ENCODE data around the gene APOA1.

Gene APOA1

DNA sequence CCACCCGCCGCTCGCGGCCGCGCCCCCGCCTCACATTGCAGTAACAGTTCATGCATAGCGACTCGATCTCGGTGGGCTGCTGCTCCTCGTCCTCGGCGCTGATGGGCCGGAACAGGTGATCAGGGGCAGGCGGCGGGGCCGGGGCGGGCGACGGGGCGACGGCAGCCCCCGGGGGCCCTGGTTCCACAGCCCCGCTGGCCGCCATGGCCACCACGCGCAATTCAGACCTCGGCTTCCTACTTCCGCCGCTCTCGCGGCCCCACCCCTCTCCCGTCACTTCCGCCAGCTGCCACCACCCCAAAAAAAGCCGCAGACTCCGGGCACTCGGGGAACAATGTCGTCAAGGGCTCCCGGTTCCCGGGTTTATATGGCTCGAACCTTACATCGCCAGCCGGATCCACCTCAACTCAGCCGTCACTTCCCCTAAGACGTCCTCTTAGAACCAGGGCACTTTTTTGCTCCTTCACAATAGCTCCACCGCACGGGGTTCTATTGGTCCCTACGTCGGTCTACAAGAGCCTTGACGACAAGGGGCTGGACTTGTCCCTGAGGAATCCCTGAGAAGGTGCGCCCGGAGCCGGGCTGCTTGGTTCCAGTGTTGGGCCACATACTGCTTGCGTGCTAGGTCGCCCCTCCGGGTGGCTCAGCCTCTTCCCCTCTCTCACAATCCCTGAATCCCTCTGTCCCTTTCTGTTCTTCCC lies 49.5 kb downstream of the APOA1 start, which contains the start of gene ZPR1:
TSS of gene ZPR1 (minus strand) at position 238 of the 701 bp plus-strand sequence. CDS start at position 205, 33 bp downstream.
- DNase-seq, result peak; percentile 66

DNA sequence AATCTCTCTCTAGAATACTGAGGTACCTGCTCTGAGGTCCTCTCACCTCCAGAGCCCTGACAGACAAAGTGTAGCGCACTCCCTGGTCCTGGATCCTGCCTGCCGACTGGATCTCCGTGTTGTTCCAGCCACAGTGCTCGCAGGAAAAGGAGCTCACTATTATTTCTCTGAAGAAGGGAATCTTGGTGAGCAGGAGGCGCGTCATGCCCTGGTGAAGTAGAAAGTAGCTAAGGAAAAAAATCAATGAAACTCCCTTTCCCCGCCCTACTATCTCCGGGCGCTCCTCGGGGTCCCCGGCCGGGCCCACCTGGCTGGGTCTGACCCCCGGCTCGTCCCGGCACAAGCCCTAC lies 50.0 kb downstream of the APOA1 start:
- no peak for DNase-seq

GRCh38 chr11:116786966-116787365 lies 50.5 kb downstream of the APOA1 start:
- DNase-seq, result no peak

- no peak for DNase-seq
Measured at GRCh38 chr11:116786326-116786725, 51.1 kb downstream of the APOA1 start.

Measured in fibroblast of skin of abdomen (primary cell).